Esophagus squamous epithelium (tissue), 5 donors: ENCODE results near the gene PRRG2. TPM values are rescaled to one million over a fixed set of nuclear protein-coding genes. Genes with fewer than 3 reads are reported as not detected.

ENCODE experiments used
- DNase-seq: peaks from one replicate; lab custom pipeline; 2025; lab: John Stamatoyannopoulos, UW
- H3K27ac ChIP-seq, 4 donors: fragments of 200-600 bp; sonication (generic); one replicate each; pipeline ENCODE4 v1.5.1; 2016 to 2019; ENCODE audit warnings: mild to moderate bottlenecking in 1 of 4
- H3K27me3 ChIP-seq, 4 donors: fragments of 200-600 bp; sonication (generic); 1 replicate in 3 of 4; 2 replicates in 1 of 4; pipeline versions ENCODE4 v1.5.1 to v1.6.0; 2017 to 2021; ENCODE audit warnings: antibody characterized with exemption in 1 of 4
- H3K36me3 ChIP-seq, 3 donors: fragments of 200-600 bp; sonication (generic); one replicate each; pipeline ENCODE4 v1.5.1; 2016 to 2019
- H3K4me1 ChIP-seq, 3 donors: fragments of 200-600 bp; sonication (generic); one replicate each; pipeline ENCODE4 v1.5.1; 2017 to 2019
- H3K4me3 ChIP-seq, 4 donors: fragments of 200-600 bp; sonication (generic); 1 replicate in 3 of 4; 2 replicates in 1 of 4; pipeline ENCODE4 v1.5.1; 2016 to 2019; ENCODE audit warnings: mild to moderate bottlenecking in 2 of 4, moderate library complexity in 1 of 4
- H3K9me3 ChIP-seq, 3 donors: fragments of 200-600 bp; sonication (generic); one replicate each; pipeline ENCODE4 v1.5.1; 2016 to 2019
- CTCF ChIP-seq, 6 experiments: fragments of 450-650 bp in 4 of 6; fragments of 200-600 bp in 2 of 6; sonication (generic) in 2 of 6; IDR thresholded peaks; one replicate each; pipeline ENCODE4 v1.5.1; 2016 to 2019; ENCODE audit warnings: antibody characterized with exemption in 6 of 6, mild to moderate bottlenecking in 4 of 6, moderate library complexity in 4 of 6
- POLR2A ChIP-seq, 4 donors: fragments of 450-650 bp; IDR thresholded peaks; one replicate each; pipeline ENCODE4 v1.6.1; 2017; ENCODE audit warnings: antibody characterized with exemption in 4 of 4, mild to moderate bottlenecking in 4 of 4, moderate library complexity in 3 of 4
- WGBS, 2 donors: methylation state at CpG; one replicate each; pipeline ENCODE4 v1.1.5; 2018; 5-methylcytosine and 5-hydroxymethylcytosine counted together
- intact Hi-C: fragments of 100-400 bp; cut with DNase I; formaldehyde crosslinking; loops from one replicate; pipeline ENCODE4 v1.15.0; 2022
- total RNA-seq, 4 donors: library from RNA; depleted of rRNA; stranded (reverse); fragments of >200 nt; gene quantifications; one replicate each; pipeline ENCODE4 v1.1.0, GENCODE V29; 2016
- donor health status: DM: yes; HTN: yes; CAD: no.

The PRRG2 gene
- total RNA-seq, 4 donors from 2014 or later, result 7.7 to 19.8 (median 8.8) TPM

GRCh38 chr19:49553451-49554271 lies 27.5 kb upstream of the PRRG2 start:
- 43 to 47% methylated on average over 9 to 10 of the region's 10 CpGs for WGBS, 2 donors
- intact Hi-C loops, result no loop called here
- TF ChIP-seq CTCF (IDR thresholded peaks at IDR 0.05) (peak in 2 of 6 experiments; percentile 9 to 38), POLR2A (IDR thresholded peaks at IDR 0.05) (no peak)
- Histone ChIP-seq H3K36me3 (peaks cover 9 to 41% (median 21%) of the 10 kb centered on the region in 3 donors), H3K9me3 (no peaks in the 10 kb centered on the region), H3K27me3 (no peaks in the 10 kb centered on the region), H3K4me3 (no peak overlapping the region), H3K27ac (peak overlapping the region; percentile 79 to 90 (median 86)), H3K4me1 (peaks cover 14 to 42% (median 15%) of the 10 kb centered on the region in 3 donors)
- DNase-seq, result no peak

- intact Hi-C loops, result no loop called here
- Histone ChIP-seq H3K36me3 (peaks cover 17 to 52% (median 21%) of the 10 kb centered on the region in 3 donors), H3K9me3 (no peaks in the 10 kb centered on the region), H3K27ac (peak overlapping the region; percentile 79 to 90 (median 86)), H3K4me1 (peaks cover 14 to 44% (median 15%) of the 10 kb centered on the region in 3 donors), H3K4me3 (no peak overlapping the region), H3K27me3 (no peaks in the 10 kb centered on the region)
- WGBS, 2 donors, result 50 to 61% methylated on average over 10 to 17 of the region's 17 CpGs
- DNase-seq, result no peak
- no peak for TF ChIP-seq POLR2A (IDR thresholded peaks at IDR 0.05)
- no peak for TF ChIP-seq CTCF (IDR thresholded peaks at IDR 0.05)
Measured at GRCh38 chr19:49554701-49555181, 26.4 kb upstream of the PRRG2 start.

GRCh38 chr19:49555600-49556411 lies 25.3 kb upstream of the PRRG2 start:
- intact Hi-C loops, result no loop called here
- no peaks in the 10 kb centered on the region for H3K9me3 ChIP-seq
- H3K36me3 ChIP-seq, result peaks cover 17 to 62% (median 21%) of the 10 kb centered on the region in 3 donors
- DNase-seq, result no peak
- 87 to 93% methylated on average over 25 to 31 of the region's 53 CpGs for WGBS, 2 donors
- peaks cover 14 to 54% (median 15%) of the 10 kb centered on the region in 3 donors for H3K4me1 ChIP-seq
- no peak for TF ChIP-seq POLR2A (IDR thresholded peaks at IDR 0.05)
- no peak for TF ChIP-seq CTCF (IDR thresholded peaks at IDR 0.05)
- H3K4me3 ChIP-seq, result no peak overlapping the region
- H3K27me3 ChIP-seq, result no peaks in the 10 kb centered on the region
- peak overlapping the region in 3 of 4 donors; percentile 69 to 90 (median 86) for H3K27ac ChIP-seq

GRCh38 chr19:49556412-49557398 lies 24.4 kb upstream of the PRRG2 start:
- peaks cover 14 to 63% (median 15%) of the 10 kb centered on the region in 3 donors for H3K4me1 ChIP-seq
- H3K27me3 ChIP-seq, result no peaks in the 10 kb centered on the region
- H3K27ac ChIP-seq, result peak overlapping the region in 3 of 4 donors; percentile 17 to 44 (median 42)
- no peaks in the 10 kb centered on the region for H3K9me3 ChIP-seq
- 85 to 89% methylated on average over 5 to 6 of the region's 66 CpGs for WGBS, 2 donors
- intact Hi-C loops, result no loop called here
- no peak for DNase-seq
- H3K36me3 ChIP-seq, result peaks cover 17 to 63% (median 21%) of the 10 kb centered on the region in 3 donors
- H3K4me3 ChIP-seq, result no peak overlapping the region
- TF ChIP-seq CTCF (IDR thresholded peaks at IDR 0.05), result no peak
- no peak for TF ChIP-seq POLR2A (IDR thresholded peaks at IDR 0.05)
